SK-N-SH (cell line): ENCODE data around the gene LTBP2. TPM values are rescaled to one million over a fixed set of nuclear protein-coding genes. Genes with fewer than 3 reads are reported as not detected.
A peak's percentile ranks its signal among the peaks of the same experiment; 100 is the strongest.

Experiments used
- CTCF ChIA-PET: fragments of 300-600, 350-600 bp; formaldehyde crosslinking; extraction: SDS; loops from one replicate; lab custom pipeline; 2021; lab: Yijun Ruan, JAX
- POLR2A ChIA-PET: fragments of 350-600 bp; sonication (Branson Sonifier 250); formaldehyde crosslinking; extraction: SDS; loops from one replicate; lab custom pipeline; 2020; ENCODE audit warnings: antibody characterized with exemption, inconsistent platforms; lab: Yijun Ruan, JAX
- DNase-seq: peaks from one replicate; pipeline ENCODE4 v3.0.0; 2012
- H2AFZ ChIP-seq: fragments of 200-600 bp; sonication (generic); 2 replicates; pipeline ENCODE4 v1.8.1; 2016; ENCODE audit warnings: antibody characterized with exemption, mild to moderate bottlenecking, low read depth
- H3F3A ChIP-seq: fragments of 200-600 bp; sonication (generic); replicated peaks from 2 replicates; pipeline ENCODE3; 2016; ENCODE audit warnings: antibody characterized with exemption, mild to moderate bottlenecking; ENCODE audit not compliant: insufficient read depth
- H3K27ac ChIP-seq, 2 experiments: fragments of 200-500 bp in 1 of 2; fragments of 200-600 bp in 1 of 2; sonication (Bioruptor generic) in 1 of 2; sonication (generic), shearing (Covaris generic) in 1 of 2; 2 replicates each; pipeline versions ENCODE4 v1.5.1 to v1.6.1; 2014 to 2016; ENCODE audit warnings: low read depth in 2 of 2, inconsistent platforms in 1 of 2, low read length in 1 of 2, mild to moderate bottlenecking in 1 of 2, mixed read lengths in 1 of 2
- H3K27me3 ChIP-seq: fragments of 200-600 bp; sonication (generic), shearing (Covaris generic); 2 replicates; pipeline ENCODE4 v1.6.1; 2016; ENCODE audit warnings: mixed run types; ENCODE audit not compliant: insufficient read depth
- H3K36me3 ChIP-seq, 2 experiments: fragments of 200-500 bp in 1 of 2; fragments of 200-600 bp in 1 of 2; sonication (Bioruptor generic) in 1 of 2; sonication (generic) in 1 of 2; replicated peaks in 1 of 2; 2 replicates each; pipeline versions ENCODE3 to v1.5.1; 2014 to 2016; ENCODE audit warnings: low read length in 1 of 2, mild to moderate bottlenecking in 1 of 2; ENCODE audit not compliant: insufficient read depth in 2 of 2, control insufficient read depth in 1 of 2
- H3K4me1 ChIP-seq, 2 experiments: fragments of 200-500 bp in 1 of 2; fragments of 200-600 bp in 1 of 2; sonication (Bioruptor generic) in 1 of 2; sonication (generic), shearing (Covaris generic) in 1 of 2; 2 replicates each; pipeline versions ENCODE4 v1.5.1 to v1.6.1; 2014 to 2016; ENCODE audit warnings: low read depth in 1 of 2, low read length in 1 of 2, mixed run types in 1 of 2; ENCODE audit not compliant: insufficient read depth in 2 of 2, control insufficient read depth in 1 of 2
- H3K4me2 ChIP-seq: fragments of 200-600 bp; sonication (generic), shearing (Covaris generic); 2 replicates; pipeline ENCODE4 v1.6.1; 2017; ENCODE audit warnings: mixed run types
- H3K4me3 ChIP-seq, 2 experiments: fragments of 200-500 bp in 1 of 2; fragments of 200-600 bp in 1 of 2; sonication (Bioruptor generic) in 1 of 2; sonication (generic), shearing (Covaris generic) in 1 of 2; 2 replicates each; pipeline versions ENCODE4 v1.5.1 to v1.8.1; 2014 to 2016; ENCODE audit warnings: low read depth in 2 of 2, inconsistent platforms in 1 of 2, low read length in 1 of 2, mild to moderate bottlenecking in 1 of 2, mixed read lengths in 1 of 2, moderate library complexity in 1 of 2
- H3K79me2 ChIP-seq: fragments of 200-600 bp; sonication (generic); 2 replicates; pipeline ENCODE4 v1.8.1; 2017; ENCODE audit warnings: mild to moderate bottlenecking; ENCODE audit not compliant: insufficient read depth
- H3K9ac ChIP-seq: fragments of 200-600 bp; sonication (generic); 2 replicates; pipeline ENCODE4 v1.6.1; 2017; ENCODE audit warnings: mixed run types
- H3K9me2 ChIP-seq: fragments of 200-600 bp; sonication (generic); 2 replicates; pipeline ENCODE4 v1.6.1; 2017; ENCODE audit warnings: mixed run types
- H3K9me3 ChIP-seq: fragments of 200-600 bp; sonication (generic); 2 replicates; pipeline ENCODE4 v1.6.1; 2017; ENCODE audit warnings: mixed run types, mild to moderate bottlenecking, moderate library complexity
- H4K20me1 ChIP-seq: fragments of 200-600 bp; sonication (generic); 2 replicates; pipeline ENCODE4 v1.6.1; 2017; ENCODE audit warnings: mild to moderate bottlenecking, mixed run types; ENCODE audit not compliant: insufficient read depth
- CHD2 ChIP-seq: fragments of 150-350 bp; IDR thresholded peaks from 2 replicates; pipeline ENCODE4 v1.6.1; 2018; ENCODE audit warnings: low read length; ENCODE audit not compliant: partially characterized antibody
- ELF1 ChIP-seq: IDR thresholded peaks from 2 replicates; pipeline ENCODE4 v1.4.0; 2012
- EP300 ChIP-seq, 2 experiments: IDR thresholded peaks; 2 replicates each; pipeline versions ENCODE4 v1.4.0 to v1.6.1; 2012; ENCODE audit warnings: borderline replicate concordance in 1 of 2, low read depth in 1 of 2, low read length in 1 of 2
- EZH2phosphoT487 ChIP-seq: fragments of 200-600 bp; sonication (generic); IDR thresholded peaks from 2 replicates; pipeline ENCODE4 v1.6.1; 2017; ENCODE audit warnings: low read depth, mixed run types, mild to moderate bottlenecking, antibody characterized with exemption, moderate library complexity, borderline replicate concordance
- FOXJ3 ChIP-seq: sonication (generic); formaldehyde crosslinking; IDR thresholded peaks from 2 replicates; pipeline ENCODE4 v1.5.1; 2020; ENCODE audit warnings: mild to moderate bottlenecking, missing genetic modification reagents
- FOXM1 ChIP-seq: IDR thresholded peaks from 2 replicates; pipeline ENCODE4 v1.4.0; 2012; ENCODE audit warnings: low read depth, mild to moderate bottlenecking
- GABPA ChIP-seq: IDR thresholded peaks from 2 replicates; pipeline ENCODE4 v1.4.0; 2012; ENCODE audit warnings: low read depth, mild to moderate bottlenecking
- GATA2 ChIP-seq: sonication (generic); formaldehyde crosslinking; IDR thresholded peaks from 2 replicates; pipeline ENCODE4 v1.5.0; 2020; ENCODE audit warnings: mild to moderate bottlenecking, missing genetic modification reagents
- JUND ChIP-seq: IDR thresholded peaks from 2 replicates; pipeline ENCODE4 v1.4.0; 2012
- MEF2A ChIP-seq: IDR thresholded peaks from 2 replicates; pipeline ENCODE4 v1.4.0; 2012; ENCODE audit warnings: low read depth, borderline replicate concordance
- NFIC ChIP-seq: IDR thresholded peaks from 2 replicates; pipeline ENCODE4 v1.4.0; 2012; ENCODE audit warnings: borderline replicate concordance
- NRF1 ChIP-seq: IDR thresholded peaks from 2 replicates; pipeline ENCODE4 v1.6.1; 2012; ENCODE audit warnings: low read depth, mild to moderate bottlenecking, low read length
- POLR2AphosphoS5 ChIP-seq: IDR thresholded peaks from 2 replicates; pipeline ENCODE4 v1.6.1; 2012; ENCODE audit warnings: low read depth, low read length
- RCOR1 ChIP-seq: fragments of 150-350 bp; IDR thresholded peaks from 2 replicates; pipeline ENCODE4 v1.6.1; 2017; ENCODE audit warnings: antibody characterized with exemption, low read length
- REST ChIP-seq: IDR thresholded peaks from 2 replicates; pipeline ENCODE4 v1.6.1; 2012; ENCODE audit warnings: mild to moderate bottlenecking, low read depth, low read length, moderate library complexity
- RFX5 ChIP-seq: IDR thresholded peaks from 2 replicates; pipeline ENCODE4 v1.6.1; 2012; ENCODE audit warnings: mild to moderate bottlenecking, improper control_type of control experiment, low read length
- RXRA ChIP-seq: IDR thresholded peaks from 2 replicates; pipeline ENCODE4 v1.4.0; 2012; ENCODE audit warnings: low read depth, mild to moderate bottlenecking, borderline replicate concordance
- SIN3A ChIP-seq: IDR thresholded peaks from 2 replicates; pipeline ENCODE4 v1.6.1; 2012; ENCODE audit warnings: low read depth, mild to moderate bottlenecking, low read length, moderate library complexity, borderline replicate concordance
- SMC3 ChIP-seq: IDR thresholded peaks from 2 replicates; pipeline ENCODE4 v1.6.1; 2012; ENCODE audit warnings: low read depth, low read length, improper control_type of control experiment
- TEAD4 ChIP-seq: IDR thresholded peaks from 2 replicates; pipeline ENCODE4 v1.4.0; 2012; ENCODE audit warnings: mild to moderate bottlenecking, borderline replicate concordance; ENCODE audit not compliant: insufficient read depth
- USF1 ChIP-seq: IDR thresholded peaks from 2 replicates; pipeline ENCODE4 v1.4.0; 2012; ENCODE audit warnings: low read depth, borderline replicate concordance
- YY1 ChIP-seq: IDR thresholded peaks from 2 replicates; pipeline ENCODE4 v1.4.0; 2012; ENCODE audit warnings: low read depth, mild to moderate bottlenecking
- WGBS: methylation state at CpG from one replicate; pipeline ENCODE4 v1.1.6; 2017; ENCODE audit warnings: low lambda C conversion rate; 5-methylcytosine and 5-hydroxymethylcytosine counted together
- polyA plus RNA-seq, 3 experiments: library from polyadenylated mRNA; depleted of rRNA; stranded (reverse); fragments of >200 nt; gene quantifications; 2 replicates each; pipeline ENCODE4 v1.2.3, GENCODE V29; 2012
- TF ChIP-seq, protein P1 (sequence below): IDR thresholded peaks from 2 replicates; pipeline ENCODE4; 2012
- TF ChIP-seq, protein P2 (sequence below): fragments of 150-350 bp; IDR thresholded peaks from 2 replicates; pipeline ENCODE4 v1.6.1; 2016; ENCODE audit warnings: mild to moderate bottlenecking, low read depth, low read length
- TF ChIP-seq, protein P3 (sequence below): IDR thresholded peaks from 2 replicates; pipeline ENCODE4 v1.4.0; 2012; ENCODE audit warnings: low read depth, borderline replicate concordance

The LTBP2 gene
- polyA plus RNA-seq, 1 of the 3 experiments (the other 2 are of a cell fraction): 58.8 TPM

DNA sequence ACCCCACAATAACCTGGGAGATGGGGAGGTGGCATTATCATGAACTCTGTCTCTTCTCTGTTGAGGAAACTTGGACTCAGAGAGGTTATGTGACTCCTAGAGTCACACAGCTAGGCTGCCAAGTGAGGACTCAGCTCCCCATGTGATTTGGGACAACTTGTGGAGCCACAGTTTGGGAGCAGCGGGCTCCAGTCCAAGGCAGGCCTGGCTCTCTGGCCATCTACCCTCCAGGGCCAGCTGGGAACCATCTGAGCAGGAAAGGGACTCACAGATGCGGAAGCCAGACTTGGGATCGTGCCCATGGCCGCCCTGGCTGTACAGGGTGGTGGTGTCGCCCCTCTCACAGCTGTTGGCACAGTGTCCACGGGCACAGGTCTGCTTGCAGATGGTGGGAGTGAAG is 59.4 kb downstream of the LTBP2 start:
- H3K4me2 ChIP-seq: no peak overlapping the region
- CTCF ChIA-PET: interaction anchor here (0.7 to 6.8 kb wide), 12 partner anchors 10 to 86 kb away, joined by 3 to 40 read pairs (median 4); partner anchors contain the start of gene LTBP2
- peaks cover 45 to 53% of the 10 kb centered on the region in 2 experiments for H3K36me3 ChIP-seq
- H3K9ac ChIP-seq: no peak overlapping the region
- H3K4me1 ChIP-seq: peaks cover 0 to 64% of the 10 kb centered on the region in 2 experiments; a peak in 2 of 4 replicates
- H3K27ac ChIP-seq: peak overlapping the region in 1 of 2 experiments; percentile 96; a peak in 2 of 4 replicates
- H3K79me2 ChIP-seq: peaks cover 77% of the 10 kb centered on the region
- DNase-seq: peak; percentile 94
- H3K27me3 ChIP-seq: no peaks in the 10 kb centered on the region
- POLR2A ChIA-PET: interaction anchor here (0.5 to 1.2 kb wide), 3 partner anchors 17 to 545 kb away, joined by 4 to 6 read pairs (median 4); no protein-coding TSS in a partner anchor
- H2AFZ ChIP-seq: no peak overlapping the region
- no peak overlapping the region for H3K4me3 ChIP-seq
- H3F3A ChIP-seq: peaks cover 12% of the 10 kb centered on the region
- H3K9me3 ChIP-seq: no peaks in the 10 kb centered on the region
- peaks cover 3% of the 10 kb centered on the region; the same call in 1 of the 2 replicates for H4K20me1 ChIP-seq
- 21% methylated on average over 6 of the region's 6 CpGs for WGBS
- H3K9me2 ChIP-seq: no peaks in the 10 kb centered on the region
- no peak for TF ChIP-seq SMC3
- TF ChIP-seq, protein P1, sequence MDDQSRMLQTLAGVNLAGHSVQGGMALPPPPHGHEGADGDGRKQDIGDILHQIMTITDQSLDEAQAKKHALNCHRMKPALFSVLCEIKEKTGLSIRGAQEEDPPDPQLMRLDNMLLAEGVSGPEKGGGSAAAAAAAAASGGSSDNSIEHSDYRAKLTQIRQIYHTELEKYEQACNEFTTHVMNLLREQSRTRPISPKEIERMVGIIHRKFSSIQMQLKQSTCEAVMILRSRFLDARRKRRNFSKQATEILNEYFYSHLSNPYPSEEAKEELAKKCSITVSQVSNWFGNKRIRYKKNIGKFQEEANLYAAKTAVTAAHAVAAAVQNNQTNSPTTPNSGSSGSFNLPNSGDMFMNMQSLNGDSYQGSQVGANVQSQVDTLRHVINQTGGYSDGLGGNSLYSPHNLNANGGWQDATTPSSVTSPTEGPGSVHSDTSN: no peak
- TF ChIP-seq POLR2AphosphoS5: no peak
- peak; percentile 92 for TF ChIP-seq RCOR1
- TF ChIP-seq FOXM1: no peak
- TF ChIP-seq REST: no peak
- TF ChIP-seq ELF1: no peak
- TF ChIP-seq, protein P2, sequence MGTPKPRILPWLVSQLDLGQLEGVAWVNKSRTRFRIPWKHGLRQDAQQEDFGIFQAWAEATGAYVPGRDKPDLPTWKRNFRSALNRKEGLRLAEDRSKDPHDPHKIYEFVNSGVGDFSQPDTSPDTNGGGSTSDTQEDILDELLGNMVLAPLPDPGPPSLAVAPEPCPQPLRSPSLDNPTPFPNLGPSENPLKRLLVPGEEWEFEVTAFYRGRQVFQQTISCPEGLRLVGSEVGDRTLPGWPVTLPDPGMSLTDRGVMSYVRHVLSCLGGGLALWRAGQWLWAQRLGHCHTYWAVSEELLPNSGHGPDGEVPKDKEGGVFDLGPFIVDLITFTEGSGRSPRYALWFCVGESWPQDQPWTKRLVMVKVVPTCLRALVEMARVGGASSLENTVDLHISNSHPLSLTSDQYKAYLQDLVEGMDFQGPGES: no peak
- TF ChIP-seq USF1: no peak
- no peak for TF ChIP-seq GABPA
- TF ChIP-seq CHD2: peak; percentile 79
- no peak for TF ChIP-seq SIN3A
- TF ChIP-seq RFX5: no peak
- TF ChIP-seq GATA2 (CRISPR knock-in tag): peak; percentile 74
- no peak; the same call in 1 of the 2 replicates for TF ChIP-seq NFIC
- TF ChIP-seq MEF2A: no peak
- TF ChIP-seq RXRA: no peak
- TF ChIP-seq FOXJ3 (CRISPR knock-in tag): peak; percentile 85; the same call in 1 of the 2 replicates
- no peak for TF ChIP-seq NRF1
- no peak for TF ChIP-seq JUND
- peak in 1 of 2 experiments; percentile 85; a peak in 2 of 4 replicates for TF ChIP-seq EP300 (IDR thresholded peaks at IDR 0.05; ENCODE audit: borderline replicate concordance in 1 of 2, low read depth in 1 of 2, low read length in 1 of 2)
- no peak for TF ChIP-seq TEAD4
- TF ChIP-seq YY1: no peak
- no peak for TF ChIP-seq EZH2phosphoT487
- TF ChIP-seq, protein P3, sequence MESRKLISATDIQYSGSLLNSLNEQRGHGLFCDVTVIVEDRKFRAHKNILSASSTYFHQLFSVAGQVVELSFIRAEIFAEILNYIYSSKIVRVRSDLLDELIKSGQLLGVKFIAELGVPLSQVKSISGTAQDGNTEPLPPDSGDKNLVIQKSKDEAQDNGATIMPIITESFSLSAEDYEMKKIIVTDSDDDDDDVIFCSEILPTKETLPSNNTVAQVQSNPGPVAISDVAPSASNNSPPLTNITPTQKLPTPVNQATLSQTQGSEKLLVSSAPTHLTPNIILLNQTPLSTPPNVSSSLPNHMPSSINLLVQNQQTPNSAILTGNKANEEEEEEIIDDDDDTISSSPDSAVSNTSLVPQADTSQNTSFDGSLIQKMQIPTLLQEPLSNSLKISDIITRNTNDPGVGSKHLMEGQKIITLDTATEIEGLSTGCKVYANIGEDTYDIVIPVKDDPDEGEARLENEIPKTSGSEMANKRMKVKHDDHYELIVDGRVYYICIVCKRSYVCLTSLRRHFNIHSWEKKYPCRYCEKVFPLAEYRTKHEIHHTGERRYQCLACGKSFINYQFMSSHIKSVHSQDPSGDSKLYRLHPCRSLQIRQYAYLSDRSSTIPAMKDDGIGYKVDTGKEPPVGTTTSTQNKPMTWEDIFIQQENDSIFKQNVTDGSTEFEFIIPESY: no peak
